Measurements from ENCODE around the gene POLQ.
A peak's percentile ranks its signal among the peaks of the same experiment; 100 is the strongest.
"Not testable (repeated sequence)": the region's sequence is repeated elsewhere in the genome, so short reads cannot be mapped to it uniquely, and the experiment has no call there.

Gene POLQ

GRCh38 chr3:121545574-121546455 lies at the start of gene POLQ:
Gene POLQ (minus strand): TSS chr3:121545988. CDS start chr3:121545877, 111 bp downstream.
- TF ChIP-seq, protein P1, sequence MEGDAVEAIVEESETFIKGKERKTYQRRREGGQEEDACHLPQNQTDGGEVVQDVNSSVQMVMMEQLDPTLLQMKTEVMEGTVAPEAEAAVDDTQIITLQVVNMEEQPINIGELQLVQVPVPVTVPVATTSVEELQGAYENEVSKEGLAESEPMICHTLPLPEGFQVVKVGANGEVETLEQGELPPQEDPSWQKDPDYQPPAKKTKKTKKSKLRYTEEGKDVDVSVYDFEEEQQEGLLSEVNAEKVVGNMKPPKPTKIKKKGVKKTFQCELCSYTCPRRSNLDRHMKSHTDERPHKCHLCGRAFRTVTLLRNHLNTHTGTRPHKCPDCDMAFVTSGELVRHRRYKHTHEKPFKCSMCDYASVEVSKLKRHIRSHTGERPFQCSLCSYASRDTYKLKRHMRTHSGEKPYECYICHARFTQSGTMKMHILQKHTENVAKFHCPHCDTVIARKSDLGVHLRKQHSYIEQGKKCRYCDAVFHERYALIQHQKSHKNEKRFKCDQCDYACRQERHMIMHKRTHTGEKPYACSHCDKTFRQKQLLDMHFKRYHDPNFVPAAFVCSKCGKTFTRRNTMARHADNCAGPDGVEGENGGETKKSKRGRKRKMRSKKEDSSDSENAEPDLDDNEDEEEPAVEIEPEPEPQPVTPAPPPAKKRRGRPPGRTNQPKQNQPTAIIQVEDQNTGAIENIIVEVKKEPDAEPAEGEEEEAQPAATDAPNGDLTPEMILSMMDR (conservative IDR thresholded peaks at IDR 0.05; ENCODE audit: low read length): no peak
- peak within 1 kb of the TSS; percentile 89 for H3K4me3 ChIP-seq (ENCODE audit: low read length)
- DNase-seq (ENCODE audit: low read depth): peak; percentile 96

GRCh38 chr3:121594850-121595249 lies 49.1 kb upstream of the POLQ start:
- DNase-seq (ENCODE audit: low read depth): no peak
- H3K4me3 ChIP-seq (ENCODE audit: low read length): no peak overlapping the region
- TF ChIP-seq, protein P1 (conservative IDR thresholded peaks at IDR 0.05; ENCODE audit: low read length): no peak

GRCh38 chr3:121593806-121594205 lies 48.0 kb upstream of the POLQ start:
- not testable (repeated sequence) for DNase-seq (ENCODE audit: low read depth); H3K4me3 ChIP-seq (ENCODE audit: low read length)

DNA sequence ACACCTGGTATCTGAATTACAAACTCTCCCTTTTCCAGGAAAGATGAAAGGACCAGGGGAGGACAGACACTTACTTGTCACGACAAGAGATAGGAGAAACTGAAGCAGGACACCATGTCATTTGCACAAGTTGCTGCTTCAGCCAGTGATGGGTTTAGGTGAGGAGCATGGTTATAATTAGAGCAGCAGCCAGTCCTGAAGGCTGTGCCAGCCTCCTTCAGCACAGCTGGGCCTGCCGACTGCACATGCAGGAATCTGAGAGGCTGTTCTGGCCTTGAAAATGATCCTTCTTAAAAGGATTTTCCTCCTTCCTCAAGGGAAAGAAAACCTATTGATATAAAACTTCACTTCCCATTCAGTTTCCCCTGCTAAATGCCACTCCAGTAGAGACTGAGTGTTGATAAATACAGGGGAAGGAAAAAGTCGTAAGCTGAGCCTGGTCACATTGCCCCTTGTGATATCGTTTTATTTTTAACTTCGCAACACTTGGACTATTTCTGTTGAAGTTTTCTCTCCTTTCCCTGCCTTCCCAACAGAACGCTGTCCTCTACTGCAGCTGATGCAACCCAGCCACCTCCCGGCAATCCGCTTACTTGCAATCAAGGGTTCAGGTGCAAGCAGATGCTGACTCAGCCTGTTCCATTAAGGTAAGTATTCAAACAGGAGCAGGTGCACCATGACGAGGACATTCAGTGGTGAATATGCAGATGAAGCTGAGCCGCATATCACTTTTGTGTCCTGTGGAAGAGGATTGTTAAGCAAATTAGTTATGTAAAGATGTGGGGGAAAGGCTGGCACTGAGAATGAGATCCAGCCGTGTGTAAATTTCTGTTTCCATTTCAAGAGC lies 47.3 kb upstream of the POLQ start, which contains the start of gene FBXO40:
TSS of gene FBXO40 (plus strand) at position 524 of the 847 bp plus-strand sequence. CDS start 27,197 bp downstream, outside the sequence.
- no peak within 1 kb of the TSS for H3K4me3 ChIP-seq (ENCODE audit: low read length)
- TF ChIP-seq, protein P1 (conservative IDR thresholded peaks at IDR 0.05; ENCODE audit: low read length): no peak
- DNase-seq (ENCODE audit: low read depth): no peak

DNA sequence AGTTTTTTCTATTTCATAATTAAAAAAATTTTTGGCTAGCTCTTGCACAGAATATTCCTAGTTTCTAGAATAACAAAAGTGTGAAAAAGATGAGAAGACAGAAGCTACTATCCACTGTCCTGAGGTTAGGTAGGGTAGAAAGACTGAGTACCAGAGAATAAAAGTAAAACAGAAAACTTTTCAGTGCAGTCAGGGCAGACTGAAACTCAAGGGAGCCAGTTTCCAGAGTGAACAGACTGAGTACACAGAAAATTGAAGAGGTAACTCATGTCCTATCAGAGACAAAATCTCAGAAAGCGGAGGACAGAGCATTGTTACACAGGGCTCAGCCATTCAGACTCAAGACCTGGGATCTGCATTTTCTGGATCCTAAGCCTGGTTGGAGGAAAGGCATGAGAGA lies 38.6 kb upstream of the POLQ start:
- TF ChIP-seq, protein P1 (conservative IDR thresholded peaks at IDR 0.05; ENCODE audit: low read length): no peak
- H3K4me3 ChIP-seq (ENCODE audit: low read length): no peak overlapping the region
- no peak for DNase-seq (ENCODE audit: low read depth)

DNA sequence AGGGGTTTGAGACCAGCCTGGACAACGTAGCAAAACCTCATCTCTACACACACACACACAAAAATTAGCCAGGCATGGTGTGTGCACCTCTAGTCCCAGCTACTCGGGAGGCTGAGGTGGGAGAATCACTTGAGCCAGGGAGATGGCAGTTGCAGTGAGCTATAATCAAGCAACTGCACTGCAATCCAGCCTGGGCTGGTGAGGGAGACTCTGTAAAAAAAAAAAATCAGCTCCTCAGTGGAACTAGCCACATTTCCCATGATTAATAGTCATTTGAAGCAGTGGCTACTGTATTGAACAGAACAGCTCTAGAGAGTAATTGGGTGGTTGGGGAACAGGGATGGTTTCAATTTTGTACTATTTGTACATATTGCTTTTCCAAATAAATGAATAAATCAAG lies 35.9 kb upstream of the POLQ start:
- H3K4me3 ChIP-seq (ENCODE audit: low read length): no peak overlapping the region
- DNase-seq (ENCODE audit: low read depth): no peak
- TF ChIP-seq, protein P1 (conservative IDR thresholded peaks at IDR 0.05; ENCODE audit: low read length): no peak

DNA sequence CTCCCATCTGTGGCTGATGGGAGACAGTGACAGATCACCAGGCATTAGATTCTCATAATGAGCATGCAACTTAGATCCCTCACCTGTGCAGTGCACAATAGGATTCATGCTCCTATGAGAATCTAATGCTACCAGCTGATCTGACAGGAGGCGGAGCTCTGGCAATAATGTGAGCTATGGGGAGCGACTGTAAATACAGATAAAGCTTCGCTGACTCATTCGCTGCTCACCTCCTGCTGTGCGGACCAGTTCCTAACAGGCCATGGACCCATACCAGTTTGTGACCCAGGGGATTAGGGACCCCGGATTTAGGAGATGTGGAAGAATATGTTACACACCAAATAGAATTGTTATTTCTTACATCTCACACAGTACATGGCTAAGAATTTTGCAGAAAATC lies 28.7 kb upstream of the POLQ start:
- no peak for DNase-seq (ENCODE audit: low read depth)
- TF ChIP-seq, protein P1 (conservative IDR thresholded peaks at IDR 0.05; ENCODE audit: low read length): no peak
- no peak overlapping the region for H3K4me3 ChIP-seq (ENCODE audit: low read length)

Data from AG10803 (cell line).